ENCODE measurements around the gene TMEM250. TPM values are rescaled to one million over a fixed set of nuclear protein-coding genes. Genes with fewer than 3 reads are reported as not detected.

TMEM250 gene
- total and polyA plus RNA-seq, 9 of the 15 experiments (the other 6 are each of a cell fraction or from before 2014, with no cell fraction given) = 0.32 to 44.6 (median 12.2) TPM

DNA sequence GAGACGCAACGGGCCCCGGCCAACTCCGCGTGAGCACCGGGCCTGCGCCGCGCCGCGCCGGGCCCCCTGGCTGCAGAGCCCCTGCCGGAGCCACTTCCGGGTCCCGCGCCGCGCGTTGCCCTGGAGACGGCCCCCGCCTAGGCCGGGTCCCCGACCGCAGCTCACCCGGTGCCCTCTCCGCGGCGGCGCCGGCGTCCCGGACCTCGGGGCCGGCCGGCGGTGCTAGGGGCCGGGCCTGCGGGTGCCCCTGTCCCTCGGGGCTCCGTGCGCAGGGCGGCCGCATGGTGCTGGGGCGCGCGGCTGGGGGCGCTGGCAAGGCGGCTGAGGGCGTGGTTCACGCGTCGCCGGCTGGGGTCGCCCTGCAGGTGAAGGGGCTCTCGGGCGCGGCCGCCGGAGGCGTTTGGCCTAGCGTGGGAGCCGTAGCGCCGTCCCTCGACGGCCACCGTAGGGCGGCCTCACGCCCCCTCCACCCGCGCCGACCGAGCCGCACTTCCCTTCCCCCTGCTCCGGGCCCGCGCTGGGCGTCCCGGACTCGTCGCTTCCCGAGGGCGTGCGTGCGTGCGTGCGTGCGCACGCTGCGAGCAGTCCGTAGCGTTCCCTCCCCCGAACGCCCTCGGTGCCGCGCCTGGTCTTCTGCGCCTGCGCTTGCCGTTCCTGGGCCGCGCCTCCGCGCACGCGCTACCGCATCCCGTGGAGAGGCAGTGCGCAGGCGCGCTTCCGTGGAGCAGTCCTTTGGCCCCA, at the start of gene TMEM250 (continued):
- TF ChIP-seq, protein P1, sequence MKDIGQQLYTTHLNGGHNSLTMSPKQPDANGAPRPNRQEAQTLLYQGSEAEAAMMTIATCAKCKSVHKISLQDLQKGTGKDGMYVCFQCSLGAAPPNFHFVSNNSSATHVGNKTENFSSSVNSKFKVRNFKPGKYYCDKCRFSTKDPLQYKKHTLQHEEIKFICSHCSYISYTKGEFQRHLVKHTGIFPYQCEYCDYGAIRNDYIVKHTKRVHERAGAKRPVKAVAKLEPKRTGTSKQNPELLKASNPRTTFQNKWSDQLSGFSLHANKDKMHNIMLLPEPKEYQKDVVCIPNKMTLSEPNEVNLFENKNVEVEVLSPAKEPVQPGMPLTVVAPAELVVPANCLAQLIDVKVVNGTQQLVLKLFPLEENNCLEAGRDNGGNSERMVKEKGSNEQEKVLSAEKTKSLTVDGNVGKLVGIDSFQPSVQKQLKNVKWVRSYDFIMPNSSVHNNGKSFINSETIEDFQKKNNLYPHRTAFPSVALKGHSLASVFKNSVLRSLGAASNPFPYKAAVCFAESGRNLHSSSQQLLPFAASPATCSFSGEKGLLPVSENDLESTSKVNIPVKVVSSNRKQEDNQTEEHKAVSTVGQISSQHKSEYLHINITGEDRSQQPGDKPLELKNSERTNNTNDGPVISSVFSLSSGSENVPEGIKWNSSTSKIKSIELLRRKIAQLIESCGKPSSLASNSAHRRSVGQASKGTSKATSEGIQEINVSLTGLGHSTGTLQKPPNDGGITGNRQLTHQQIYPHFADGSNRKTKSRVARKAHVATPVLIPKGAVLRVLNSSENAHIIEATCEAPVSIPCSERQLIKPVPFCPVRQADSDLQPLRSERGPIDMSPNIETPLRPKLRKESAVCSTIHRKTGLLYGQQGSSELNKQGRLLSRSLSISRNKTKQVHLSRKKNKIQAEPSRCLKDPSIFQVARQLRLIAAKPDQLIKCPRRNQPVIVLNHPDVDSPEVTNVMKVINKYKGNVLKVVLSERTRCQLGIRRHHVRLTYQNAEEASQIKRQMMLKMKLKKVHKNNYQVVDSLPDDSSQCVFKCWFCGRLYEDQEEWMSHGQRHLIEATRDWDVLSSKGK (CRISPR knock-in tag; IDR thresholded peaks at IDR 0.05) = no peak
- TF ChIP-seq FUS (optimal IDR thresholded peaks at IDR 0.05; ENCODE audit: low read depth, low read length) (peak; percentile 44), PHF20 (IDR thresholded peaks at IDR 0.05; ENCODE audit: partially characterized antibody) (peak; percentile 62), SP1 (CRISPR knock-in tag; IDR thresholded peaks at IDR 0.05) (peak; percentile 81), PCBP1 (IDR thresholded peaks at IDR 0.05; ENCODE audit: low read depth, low read length, poor library complexity, severe bottlenecking) (peak; percentile 57), GABPB1 (CRISPR knock-in tag; IDR thresholded peaks at IDR 0.05) (peak; percentile 77), YY1 (IDR thresholded peaks at IDR 0.05; ENCODE audit: borderline replicate concordance in 1 of 3, control insufficient read depth in 1 of 3, extremely low read depth in 1 of 3, insufficient read depth in 3 of 3, insufficient read length in 1 of 3, insufficient replicate concordance in 2 of 3, low read depth in 1 of 3, low read length in 2 of 3) (peak in 2 of 3 experiments; percentile 19 to 39), RFX7 (CRISPR knock-in tag; IDR thresholded peaks at IDR 0.05) (no peak), SAP30 (IDR thresholded peaks at IDR 0.05; ENCODE audit: borderline replicate concordance, insufficient read depth, low read depth, low read length, poor library complexity, severe bottlenecking) (peak; percentile 77), NR2C2 (CRISPR knock-in tag; IDR thresholded peaks at IDR 0.05) (no peak; the same call in 1 of the 2 replicates), NR2C2 (tag; IDR thresholded peaks at IDR 0.05) (peak; percentile 88), ZBTB17 (CRISPR knock-in tag; IDR thresholded peaks at IDR 0.05) (no peak; the same call in 1 of the 2 replicates), JUND (IDR thresholded peaks at IDR 0.05; ENCODE audit: borderline replicate concordance, low read depth, low read length) (no peak; the same call in 1 of the 2 replicates), JUND (tag; IDR thresholded peaks at IDR 0.05; ENCODE audit: borderline replicate concordance, low read depth, low read length) (peak; percentile 69; the same call in 1 of the 3 replicates), TBP (optimal IDR thresholded peaks at IDR 0.05; ENCODE audit: low read depth, low read length) (peak; percentile 65), RFX1 (IDR thresholded peaks at IDR 0.05) (no peak), CHD1 (IDR thresholded peaks at IDR 0.05; ENCODE audit: low read length) (peak; percentile 74)
- TF ChIP-seq, protein P2, sequence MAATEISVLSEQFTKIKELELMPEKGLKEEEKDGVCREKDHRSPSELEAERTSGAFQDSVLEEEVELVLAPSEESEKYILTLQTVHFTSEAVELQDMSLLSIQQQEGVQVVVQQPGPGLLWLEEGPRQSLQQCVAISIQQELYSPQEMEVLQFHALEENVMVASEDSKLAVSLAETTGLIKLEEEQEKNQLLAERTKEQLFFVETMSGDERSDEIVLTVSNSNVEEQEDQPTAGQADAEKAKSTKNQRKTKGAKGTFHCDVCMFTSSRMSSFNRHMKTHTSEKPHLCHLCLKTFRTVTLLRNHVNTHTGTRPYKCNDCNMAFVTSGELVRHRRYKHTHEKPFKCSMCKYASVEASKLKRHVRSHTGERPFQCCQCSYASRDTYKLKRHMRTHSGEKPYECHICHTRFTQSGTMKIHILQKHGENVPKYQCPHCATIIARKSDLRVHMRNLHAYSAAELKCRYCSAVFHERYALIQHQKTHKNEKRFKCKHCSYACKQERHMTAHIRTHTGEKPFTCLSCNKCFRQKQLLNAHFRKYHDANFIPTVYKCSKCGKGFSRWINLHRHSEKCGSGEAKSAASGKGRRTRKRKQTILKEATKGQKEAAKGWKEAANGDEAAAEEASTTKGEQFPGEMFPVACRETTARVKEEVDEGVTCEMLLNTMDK (IDR thresholded peaks at IDR 0.05; ENCODE audit: borderline replicate concordance, insufficient read depth, low read depth, low read length, poor library complexity, severe bottlenecking) = peak; percentile 55
- TF ChIP-seq, protein P3, sequence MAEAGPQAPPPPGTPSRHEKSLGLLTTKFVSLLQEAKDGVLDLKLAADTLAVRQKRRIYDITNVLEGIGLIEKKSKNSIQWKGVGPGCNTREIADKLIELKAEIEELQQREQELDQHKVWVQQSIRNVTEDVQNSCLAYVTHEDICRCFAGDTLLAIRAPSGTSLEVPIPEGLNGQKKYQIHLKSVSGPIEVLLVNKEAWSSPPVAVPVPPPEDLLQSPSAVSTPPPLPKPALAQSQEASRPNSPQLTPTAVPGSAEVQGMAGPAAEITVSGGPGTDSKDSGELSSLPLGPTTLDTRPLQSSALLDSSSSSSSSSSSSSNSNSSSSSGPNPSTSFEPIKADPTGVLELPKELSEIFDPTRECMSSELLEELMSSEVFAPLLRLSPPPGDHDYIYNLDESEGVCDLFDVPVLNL (CRISPR knock-in tag; IDR thresholded peaks at IDR 0.05; ENCODE audit: low read depth) = 0 out of 2 replicates have a peak, but pooled peaks have one; percentile 44
